T-helper 2 cell (primary cell): ENCODE results near the gene CHKA.

Source experiments
- DNase-seq, 5 experiments: peaks; one replicate each; pipeline versions ENCODE4 v3.0.0 to v3.0.0-alpha.2; 2012 to 2022

The CHKA gene

DNA sequence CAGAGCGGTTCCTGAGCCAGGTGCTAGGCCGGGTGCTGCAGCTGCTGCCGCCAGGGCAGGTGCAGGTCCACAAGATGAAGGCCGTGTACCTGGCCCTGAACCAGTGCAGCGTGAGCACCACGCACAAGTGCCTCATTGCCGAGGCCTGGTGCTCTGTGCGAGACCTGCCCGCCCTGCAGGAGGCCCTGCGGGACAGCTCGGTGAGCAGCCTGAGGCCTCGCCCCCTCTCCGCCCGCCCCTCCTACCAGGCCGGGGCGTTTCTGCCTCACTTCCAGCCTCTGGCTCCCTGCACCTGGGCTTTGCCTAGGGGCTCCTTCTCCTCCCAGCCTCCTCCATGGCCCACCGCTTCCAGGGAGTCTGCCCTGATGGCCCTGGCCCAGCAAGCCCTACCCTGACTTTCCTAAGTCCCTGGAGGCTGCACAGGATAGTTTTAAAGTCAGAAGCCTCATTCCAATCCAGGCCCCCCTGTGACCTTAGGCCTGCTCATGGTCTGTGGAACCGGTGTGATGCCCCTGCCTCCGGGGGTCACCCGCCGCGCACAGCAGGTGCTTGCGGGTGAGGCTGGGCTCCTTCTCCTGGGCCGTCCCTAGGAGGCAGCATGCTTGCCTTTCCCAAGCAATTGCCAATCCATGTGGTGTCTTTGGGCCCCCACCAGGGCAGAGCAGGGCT, 76.9 kb downstream of the CHKA start:
- DNase-seq = no peak

DNA sequence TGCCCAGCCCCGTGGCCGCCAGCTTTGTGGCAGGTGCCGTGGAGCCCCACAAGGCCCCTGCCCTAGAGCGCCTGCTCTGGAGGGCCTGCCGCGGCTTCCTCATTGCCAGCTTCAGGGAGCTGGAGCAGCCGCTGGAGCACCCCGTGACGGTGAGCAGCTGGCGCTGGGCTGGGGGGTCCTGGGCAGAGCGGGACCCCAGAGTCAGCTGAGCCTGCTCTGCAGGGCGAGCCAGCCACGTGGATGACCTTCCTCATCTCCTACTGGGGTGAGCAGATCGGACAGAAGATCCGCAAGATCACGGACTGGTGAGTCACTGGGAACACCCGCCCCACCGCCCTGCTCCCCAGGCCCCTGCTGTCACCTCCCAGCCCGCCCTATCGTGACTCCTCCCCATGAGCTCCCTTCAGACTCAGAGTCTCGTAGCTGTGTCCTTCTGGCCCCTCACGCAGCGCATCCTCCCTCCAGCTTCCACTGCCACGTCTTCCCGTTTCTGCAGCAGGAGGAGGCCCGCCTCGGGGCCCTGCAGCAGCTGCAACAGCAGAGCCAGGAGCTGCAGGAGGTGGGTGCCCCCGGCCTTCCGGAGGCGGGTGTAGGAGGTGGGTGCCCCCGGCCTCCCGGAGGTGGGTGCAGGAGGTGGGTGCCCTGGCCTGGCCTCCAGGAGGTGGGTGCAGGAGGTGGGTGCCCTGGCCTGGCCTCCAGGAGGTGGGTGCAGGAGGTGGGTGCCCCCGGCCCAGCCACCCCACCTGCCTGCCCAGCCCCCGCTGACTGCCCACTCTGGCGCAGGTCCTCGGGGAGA, 77.6 kb downstream of the CHKA start:
- DNase-seq = no peak

DNA sequence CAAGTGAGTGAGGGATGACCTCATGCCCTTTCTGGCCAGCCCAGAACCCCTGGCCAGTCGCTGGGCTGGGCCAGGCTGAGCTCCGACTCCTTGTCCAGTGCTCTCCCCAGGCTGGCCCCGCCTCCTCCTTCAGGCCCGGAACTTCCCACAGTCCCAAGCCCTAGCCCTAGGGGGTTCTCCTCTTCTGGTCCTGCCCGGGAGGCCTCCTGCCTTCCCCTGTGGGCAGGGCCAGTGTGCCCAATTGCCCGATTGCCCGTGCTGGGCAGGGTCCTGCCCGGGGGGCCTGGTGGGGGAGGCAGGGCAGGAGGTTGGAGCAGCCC, 78.2 kb downstream of the CHKA start:
- no peak for DNase-seq

DNA sequence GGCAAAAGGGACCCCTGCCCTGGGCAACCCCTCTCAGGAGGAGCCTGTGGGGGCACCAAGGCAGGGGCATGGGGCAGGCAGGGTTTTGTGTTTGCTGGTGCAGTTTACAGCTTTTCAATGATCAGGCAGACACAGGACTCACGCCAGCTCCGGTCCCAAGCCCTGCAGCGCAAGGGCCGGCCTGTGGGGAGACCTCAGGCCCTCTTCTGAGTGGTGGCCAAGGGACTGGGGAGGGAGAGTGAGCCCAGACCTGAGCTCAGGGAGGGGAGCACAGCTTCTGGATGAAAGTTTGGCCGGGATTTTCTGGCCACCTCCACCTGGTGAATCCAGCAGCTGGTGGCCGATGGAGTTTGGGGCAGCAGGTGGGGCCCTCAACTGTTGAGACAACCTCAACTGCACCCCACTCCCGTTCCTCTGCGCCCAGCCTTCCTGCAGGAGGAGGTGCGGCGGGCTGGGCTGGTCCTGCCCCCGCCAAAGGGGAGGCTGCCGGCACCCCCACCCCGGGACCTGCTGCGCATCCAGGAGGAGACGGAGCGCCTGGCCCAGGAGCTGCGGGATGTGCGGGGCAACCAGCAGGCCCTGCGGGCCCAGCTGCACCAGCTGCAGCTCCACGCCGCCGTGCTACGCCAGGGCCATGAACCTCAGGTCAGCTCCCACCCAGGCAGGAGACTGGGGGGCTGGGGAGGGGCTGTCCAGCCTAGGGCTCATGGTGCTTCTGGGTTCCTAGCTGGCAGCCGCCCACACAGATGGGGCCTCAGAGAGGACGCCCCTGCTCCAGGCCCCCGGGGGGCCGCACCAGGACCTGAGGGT, 78.8 kb downstream of the CHKA start:
- no peak for DNase-seq

DNA sequence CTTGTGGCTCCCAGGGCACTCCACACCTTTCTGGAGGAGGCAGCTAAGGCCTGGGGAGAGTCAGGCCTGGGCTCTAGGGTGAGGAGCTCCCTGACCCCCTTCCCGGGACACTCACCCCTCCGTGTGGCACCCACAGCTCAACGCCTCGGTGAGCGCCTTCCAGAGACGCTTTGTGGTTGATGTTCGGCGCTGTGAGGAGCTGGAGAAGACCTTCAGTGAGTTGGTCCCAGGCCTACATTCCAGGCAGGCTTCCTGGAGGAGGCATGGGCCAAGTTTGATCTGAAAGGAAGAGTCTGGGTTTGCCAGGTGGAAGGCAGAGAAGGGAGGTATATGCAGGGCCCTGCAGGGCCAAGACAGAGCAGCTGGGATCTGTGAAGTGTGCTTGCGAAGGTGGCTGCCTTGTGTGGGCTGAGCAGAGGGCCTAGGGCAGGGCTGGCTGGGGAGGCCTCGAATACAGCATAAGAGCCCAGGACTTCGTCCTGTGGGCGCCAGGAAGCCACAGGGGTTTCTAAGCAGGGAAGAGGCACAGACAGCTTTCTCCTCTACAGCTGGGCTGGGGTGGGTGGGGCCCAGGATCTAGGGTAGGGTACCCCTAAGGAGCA, 79.5 kb downstream of the CHKA start:
- no peak for DNase-seq

DNA sequence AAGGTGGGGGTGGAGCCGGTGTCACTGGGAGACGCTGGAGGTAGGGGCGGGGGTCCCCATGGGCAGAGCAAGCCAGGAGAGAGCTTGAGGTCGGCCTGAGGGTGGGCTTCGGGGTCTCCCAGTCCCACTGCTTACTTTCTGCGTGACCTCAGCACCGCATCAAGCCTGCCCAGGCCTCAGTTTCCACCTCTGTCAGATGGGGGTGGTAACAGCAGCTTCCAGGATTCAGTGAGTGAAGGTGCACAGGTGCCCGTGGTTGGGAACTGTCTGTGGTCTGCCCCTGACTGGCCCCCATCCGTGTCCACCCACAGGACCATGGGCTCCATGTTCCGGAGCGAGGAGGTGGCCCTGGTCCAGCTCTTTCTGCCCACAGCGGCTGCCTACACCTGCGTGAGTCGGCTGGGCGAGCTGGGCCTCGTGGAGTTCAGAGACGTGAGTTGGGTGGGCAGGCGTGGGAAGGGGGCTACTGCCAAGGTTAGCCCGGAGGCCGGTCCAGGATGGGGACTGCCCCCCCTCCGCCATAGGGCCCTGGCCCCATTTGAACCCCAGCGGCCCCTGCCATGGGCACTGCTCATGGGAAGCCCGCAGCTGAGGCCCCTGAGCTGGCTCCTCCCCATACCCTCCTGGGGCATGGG, 80.1 kb downstream of the CHKA start:
- DNase-seq = no peak

DNA sequence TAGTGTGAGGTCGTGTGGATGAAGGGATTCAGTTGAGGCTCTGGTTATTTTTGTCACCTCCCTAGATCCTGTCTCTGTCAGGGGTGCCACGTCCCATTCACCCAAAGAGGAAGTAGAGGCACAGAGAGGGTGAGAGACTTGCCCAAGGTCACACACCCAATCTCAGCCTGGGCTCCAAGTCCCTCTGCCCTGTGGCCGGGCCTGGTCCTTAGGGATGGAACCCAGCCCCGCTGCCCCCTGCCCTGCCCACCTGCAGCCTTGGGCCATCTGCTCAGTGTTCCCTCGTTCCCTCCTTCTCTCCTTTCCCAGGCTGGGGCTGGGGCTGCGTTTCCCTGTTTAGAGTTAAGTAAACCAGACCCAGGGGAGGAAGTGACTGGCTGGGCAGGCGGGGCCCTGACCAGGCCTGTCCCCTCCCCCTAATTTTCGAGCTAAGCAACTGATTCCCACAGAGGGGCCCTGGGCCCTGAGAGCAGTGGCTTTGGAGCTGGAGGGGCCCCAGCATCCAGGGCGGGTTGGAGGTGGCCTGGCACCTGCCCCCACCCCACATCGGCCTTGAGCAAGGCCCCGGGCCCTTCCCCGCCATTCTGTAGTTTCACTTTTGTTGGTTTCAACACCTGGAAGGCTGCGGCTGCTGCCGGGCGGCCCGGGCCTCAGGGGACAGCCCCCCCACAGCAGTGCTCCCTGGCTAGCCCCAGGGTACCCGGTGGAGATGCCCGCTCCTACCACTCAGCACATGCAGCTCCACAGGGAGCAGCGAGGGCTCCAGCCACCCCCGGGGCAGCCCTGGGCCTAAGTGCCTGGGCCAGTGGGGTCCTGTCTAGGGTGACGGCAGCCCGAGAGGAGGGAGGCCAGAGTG, 80.9 kb downstream of the CHKA start:
- peak in 3 of 5 experiments; percentile 19 to 63 (median 54) for DNase-seq

DNA sequence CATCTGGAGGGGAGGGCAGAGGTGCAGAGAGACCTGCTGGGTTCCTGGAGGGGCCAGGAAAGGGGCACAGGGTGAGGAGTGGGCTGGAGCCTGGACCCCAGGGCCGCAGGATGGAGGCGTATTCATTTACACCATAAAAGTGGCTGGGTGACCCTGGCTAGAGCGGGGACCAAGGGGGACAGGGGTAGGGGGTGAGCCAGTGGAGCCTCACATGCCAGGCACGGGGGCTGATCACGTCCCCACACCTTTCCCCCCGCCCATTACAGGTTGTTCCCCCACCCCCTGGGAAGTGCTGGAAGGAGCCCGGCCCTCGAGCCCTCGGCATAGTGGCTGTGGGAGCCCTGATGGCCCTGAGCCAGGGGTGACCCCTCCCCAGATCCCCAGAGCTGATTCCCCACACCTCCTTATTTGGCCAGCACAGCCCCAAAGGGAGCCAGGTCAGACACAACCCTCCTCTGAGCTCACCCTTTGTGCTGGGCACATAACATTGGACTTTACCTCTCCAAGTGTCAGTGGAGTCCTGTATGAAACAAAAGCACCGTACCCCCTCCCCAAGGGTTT, 81.6 kb downstream of the CHKA start:
- DNase-seq = no peak

DNA sequence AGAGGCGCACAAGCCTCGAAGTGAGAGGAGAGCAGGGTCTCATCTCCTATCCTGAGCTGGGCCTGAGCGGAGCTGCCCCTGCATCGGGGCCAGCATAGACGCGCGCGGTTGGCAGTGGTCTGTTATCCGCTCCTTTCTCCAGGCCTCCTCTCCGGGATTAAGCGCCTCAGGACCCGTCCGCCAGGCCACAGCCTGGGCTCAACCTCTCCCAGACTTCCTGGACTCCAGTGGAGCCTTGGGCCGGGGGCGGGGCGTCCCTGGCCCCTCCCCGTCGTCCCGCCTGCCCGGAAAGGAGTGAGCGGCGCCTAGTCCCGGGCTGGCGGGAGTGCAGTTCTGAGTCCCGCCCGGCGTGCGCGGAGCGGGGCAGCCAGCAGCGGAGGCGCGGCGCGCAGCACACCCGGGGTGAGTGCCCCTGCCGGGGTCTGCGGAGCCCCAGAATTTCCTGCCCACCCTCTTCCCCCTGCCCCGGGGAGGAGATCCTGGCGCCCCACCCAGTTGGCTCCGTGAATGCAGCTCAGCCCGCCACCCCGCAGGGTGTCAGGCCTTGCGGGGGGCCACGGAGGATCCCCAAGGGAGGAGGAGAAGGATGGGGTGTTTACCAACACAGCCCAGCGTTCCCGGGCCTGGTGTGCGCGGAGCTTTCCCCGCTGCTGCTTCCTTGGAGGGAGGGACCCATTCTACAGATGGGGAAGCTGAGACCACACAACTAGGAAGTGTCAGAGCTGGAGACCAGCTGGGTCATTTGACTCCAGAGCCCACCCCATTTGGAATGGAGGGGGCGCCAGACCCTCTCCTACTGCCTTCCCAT, 82.3 kb downstream of the CHKA start, which contains the start of gene TCIRG1:
TSS of gene TCIRG1 (plus strand) at position 308 of the 808 bp plus-strand sequence. CDS start 2,247 bp downstream, outside the sequence.
- DNase-seq = peak; percentile 19 to 69 (median 44)

DNA sequence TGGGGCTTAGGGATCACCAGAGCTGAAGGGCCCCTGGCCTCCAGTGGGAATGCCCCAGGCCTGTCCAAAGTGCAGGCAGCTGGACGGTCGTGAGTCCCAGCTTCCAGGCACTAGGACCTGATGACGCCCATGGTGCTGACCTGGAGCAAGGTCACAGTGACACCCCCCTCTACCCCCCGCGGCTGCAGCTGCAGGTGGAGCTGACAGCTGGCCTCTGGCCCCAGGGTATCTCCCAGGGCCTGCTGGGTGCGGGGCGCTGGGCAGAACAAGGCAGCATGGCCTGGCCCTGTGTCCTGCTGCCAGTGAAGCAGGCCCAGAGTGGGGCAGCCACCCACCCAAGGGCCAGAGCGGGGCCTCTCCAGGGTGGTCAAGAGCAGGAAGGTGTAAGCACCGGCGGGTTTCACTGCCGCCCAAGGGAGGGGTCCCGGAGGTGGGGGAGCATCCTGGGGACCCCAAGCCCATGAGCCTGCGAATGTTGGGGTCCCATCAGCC, 82.9 kb downstream of the CHKA start:
- DNase-seq = no peak

DNA sequence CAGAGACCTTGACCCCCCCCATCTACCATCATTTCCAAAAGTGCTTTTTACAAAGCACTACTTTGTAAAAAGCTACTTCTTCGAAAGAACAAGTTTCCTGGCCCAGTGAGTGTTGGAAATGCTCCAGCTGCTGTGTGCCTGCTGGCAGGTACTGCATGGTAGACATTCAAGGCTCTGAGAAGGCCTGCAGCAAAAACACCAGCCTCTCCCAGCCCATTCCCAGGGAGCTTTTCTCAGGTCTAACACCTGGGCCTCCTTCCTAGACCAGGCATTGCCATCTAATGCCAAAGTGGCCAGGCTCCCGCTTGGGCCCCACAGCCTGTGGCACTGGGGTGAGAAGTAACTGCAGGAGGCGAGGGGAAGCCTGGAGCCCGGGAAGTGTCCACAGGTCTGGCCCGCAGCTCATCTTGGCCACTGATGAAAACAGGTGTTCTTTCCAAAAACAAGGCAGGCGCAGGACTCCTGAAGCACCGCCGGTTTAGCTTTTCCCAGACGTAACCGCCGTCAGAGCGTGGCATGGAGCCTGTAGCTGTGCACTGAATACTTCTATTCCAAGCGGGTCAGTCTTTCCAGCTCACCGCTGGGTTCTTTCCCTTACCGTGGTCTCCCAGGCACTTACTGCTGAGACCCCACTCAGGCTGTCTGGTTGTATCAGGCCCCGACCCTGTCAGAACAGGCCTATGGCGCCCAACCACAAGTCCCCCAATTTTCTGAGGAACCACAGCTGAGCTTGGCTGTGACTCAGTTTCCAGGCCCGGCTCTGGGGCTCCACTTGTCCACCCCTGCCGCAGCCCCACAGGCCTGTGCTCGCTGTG, 83.6 kb downstream of the CHKA start:
- no peak for DNase-seq

DNA sequence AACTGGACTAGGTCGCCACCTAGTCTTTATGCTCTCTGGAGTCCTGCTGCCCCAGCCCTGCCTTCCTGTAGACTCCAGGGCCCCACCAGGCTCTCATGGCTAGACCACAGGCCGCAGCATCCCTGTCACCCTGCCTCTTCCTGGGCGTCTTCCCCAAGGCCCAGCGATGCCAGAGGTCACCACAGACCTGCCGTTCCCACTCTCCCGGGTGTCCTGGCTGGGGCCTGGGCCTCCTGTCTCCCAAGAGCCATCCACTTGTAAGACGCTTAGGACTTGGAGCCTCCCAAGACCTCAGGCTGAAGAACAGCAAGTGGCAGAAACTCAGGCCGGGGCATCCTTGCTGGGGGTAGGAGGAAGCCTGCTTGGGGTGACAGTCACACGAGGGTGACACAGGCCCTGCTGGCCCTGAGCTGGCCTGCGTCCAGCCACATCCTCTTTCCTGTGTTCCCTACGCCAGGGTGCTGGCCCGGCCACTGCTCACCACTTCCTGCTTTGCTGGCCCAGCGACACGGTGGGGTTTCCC, 84.4 kb downstream of the CHKA start:
- DNase-seq = peak in 1 of 5 experiments; percentile 62

DNA sequence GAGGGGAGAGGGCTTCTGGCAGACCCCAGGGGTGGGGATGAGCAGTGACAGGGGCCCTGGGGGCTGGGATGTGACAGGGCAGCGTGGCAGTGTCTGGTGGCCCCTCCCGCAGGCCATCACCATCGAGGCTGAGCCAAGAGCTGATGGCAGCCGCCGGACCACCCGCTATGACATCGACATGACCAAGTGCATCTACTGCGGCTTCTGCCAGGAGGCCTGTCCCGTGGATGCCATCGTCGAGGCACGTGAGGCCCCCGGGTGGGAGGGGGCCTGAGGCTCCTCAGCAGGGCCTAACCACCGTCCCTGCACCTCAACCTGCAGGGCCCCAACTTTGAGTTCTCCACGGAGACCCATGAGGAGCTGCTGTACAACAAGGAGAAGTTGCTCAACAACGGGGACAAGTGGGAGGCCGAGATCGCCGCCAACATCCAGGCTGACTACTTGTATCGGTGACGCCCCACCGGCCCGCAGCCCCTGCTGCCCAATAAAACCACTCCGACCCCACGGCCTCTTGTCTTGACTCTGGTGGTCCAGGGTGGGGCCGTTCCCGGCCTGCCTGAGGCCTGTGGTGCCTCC, 85.0 kb downstream of the CHKA start:
- no peak for DNase-seq

DNA sequence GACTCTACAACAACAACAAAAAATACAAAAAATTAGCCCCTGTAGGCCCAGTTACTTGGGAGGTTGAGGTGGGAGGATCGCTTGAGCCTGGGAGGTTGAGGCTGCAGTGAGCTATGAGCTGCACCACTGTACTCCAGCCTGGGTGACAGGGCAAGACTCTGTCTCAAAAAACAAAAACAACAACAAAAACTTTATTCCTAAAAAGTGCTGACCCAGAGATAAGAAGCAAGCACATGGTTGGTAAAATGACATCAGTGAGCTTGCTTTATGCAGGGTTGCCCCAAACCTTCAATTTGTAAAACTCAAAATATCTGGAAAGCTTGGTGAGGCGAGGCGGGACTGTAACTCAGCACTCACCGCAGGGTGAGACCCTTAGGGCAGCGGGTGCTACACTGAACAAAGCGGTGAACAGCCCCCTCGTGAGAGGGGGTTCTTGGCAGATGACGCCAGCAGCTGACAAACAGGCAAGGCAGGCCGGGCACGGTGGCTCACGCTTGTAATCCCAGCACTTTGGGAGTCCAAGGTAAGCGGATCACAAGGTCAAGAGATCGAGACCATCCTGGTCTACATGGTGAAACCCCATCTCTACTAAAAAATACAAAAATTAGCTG, 85.8 kb downstream of the CHKA start:
- DNase-seq = no peak

DNA sequence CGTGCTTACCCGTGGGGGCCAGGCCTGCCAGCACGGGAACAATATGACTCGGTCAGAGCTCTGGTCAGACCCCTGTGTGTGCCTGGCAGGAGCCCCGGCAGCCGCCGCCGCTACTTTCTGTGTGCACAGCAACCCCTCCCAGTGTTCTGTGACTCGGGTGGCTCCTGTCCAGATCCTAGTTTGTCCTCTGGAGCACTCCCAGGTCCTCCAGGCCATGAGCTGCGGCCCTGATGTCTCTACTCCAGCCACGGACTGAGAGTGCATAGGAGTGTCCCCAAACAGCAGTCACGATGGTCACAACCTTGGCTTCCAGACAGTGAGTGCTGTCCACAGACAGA, 87.5 kb downstream of the CHKA start:
- DNase-seq = no peak

DNA sequence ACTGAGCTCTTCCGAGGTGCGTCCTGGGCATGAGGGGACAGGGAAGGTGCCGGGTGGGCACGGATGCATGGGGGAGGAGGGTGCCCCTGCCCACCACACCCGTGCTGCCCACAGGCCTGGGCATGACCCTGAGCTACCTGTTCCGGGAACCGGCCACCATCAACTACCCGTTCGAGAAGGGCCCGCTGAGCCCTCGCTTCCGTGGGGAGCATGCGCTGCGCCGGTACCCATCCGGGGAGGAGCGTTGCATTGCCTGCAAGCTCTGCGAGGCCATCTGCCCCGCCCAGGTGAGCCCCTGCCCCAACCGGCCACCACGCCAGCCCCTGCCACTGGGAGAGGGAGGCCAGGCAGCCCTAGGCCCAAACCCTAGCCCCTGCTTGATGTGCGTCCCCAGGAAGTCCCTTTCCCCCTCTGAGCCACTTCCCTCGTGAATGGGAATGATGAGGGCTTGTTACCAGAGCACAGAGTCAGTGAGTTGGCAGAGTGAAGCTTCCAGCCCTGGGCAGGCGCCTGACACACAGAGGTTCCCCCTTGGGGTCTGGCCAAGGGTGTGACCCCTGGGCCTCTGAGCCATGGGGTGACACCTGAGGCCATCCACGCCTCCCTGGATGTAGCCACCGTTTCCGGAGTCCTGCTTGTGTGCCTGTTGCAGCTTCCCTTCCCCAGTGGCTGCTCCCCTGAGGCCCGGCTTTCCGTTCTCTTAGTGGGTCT, 88.0 kb downstream of the CHKA start:
- no peak for DNase-seq

DNA sequence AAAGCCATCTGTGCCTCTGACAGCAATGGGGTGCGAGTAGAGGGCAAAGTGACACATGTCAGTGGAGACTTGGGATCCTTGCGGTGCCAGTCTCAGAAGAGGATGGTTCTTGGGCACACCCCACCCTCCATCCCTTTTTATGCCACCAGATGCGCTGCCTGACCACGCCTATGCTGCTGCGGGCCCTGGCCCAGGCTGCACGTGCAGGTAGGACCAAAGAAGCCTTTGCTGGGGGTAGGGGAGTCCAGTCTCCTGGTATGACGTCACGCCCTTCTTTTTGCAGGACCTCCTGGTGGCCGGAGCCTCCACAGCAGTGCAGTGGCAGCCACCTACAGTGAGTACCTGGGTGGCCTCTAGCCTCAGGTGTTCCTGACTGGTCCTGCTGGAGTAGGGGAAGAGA, 89.2 kb downstream of the CHKA start:
- DNase-seq = no peak

DNA sequence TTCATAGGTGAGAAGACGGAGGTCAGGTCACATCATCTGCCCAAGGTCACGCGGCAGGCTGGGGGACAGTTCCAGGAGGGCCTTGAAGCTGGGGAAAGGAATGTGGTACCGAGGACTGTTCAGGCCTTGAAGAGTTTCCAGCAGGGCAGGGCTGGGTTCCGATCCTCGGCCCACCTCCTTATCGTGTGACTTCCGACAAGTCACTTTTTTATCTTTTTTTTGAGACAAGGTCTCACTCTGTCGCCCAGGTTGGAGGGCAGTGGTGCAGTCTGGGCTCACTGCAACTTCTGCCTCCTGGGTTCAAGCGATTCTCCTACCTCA, 90.1 kb downstream of the CHKA start:
- peak in 1 of 5 experiments; percentile 39 for DNase-seq
